HL-60 (cell line): ENCODE measurements around the gene DLEC1.

Experiments
- CTCF ChIP-seq: IDR thresholded peaks from one replicate; pipeline ENCODE4 v1.5.1; 2011; ENCODE audit warnings: low read length, control low read depth, inconsistent platforms; ENCODE audit not compliant: insufficient read depth
- GABPA ChIP-seq: IDR thresholded peaks from 2 replicates; pipeline ENCODE4 v1.6.1; 2012; ENCODE audit warnings: low read depth
- POLR2AphosphoS5 ChIP-seq: IDR thresholded peaks from 2 replicates; pipeline ENCODE4 v1.6.1; 2012; ENCODE audit warnings: low read depth
- SPI1 ChIP-seq: IDR thresholded peaks from 2 replicates; pipeline ENCODE4 v1.6.1; 2012; ENCODE audit warnings: low read depth, mild to moderate bottlenecking, borderline replicate concordance
- TF ChIP-seq, protein P1 (sequence below): IDR thresholded peaks from 2 replicates; pipeline ENCODE4 v1.6.1; 2012; ENCODE audit warnings: low read depth; ENCODE audit not compliant: insufficient replicate concordance

DNA sequence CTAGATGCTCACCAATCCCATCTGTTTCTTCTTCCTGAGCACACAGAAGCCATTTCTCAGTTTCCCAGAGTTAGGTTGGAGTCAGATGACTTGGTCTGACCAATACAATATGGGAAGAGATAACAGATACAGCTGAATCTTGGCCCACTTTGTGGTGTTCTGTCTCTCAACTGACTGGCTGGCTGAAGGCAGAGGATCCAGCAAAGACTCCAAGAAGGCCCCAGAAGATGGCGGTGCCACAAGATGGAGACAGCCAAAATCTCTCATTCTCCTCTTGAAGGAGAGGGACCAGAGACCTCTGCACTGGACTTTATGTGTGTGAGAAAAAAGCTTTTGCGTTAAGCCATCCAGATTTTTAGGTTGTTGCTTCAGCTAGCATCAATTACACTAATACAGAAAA is 118.1 kb downstream of the DLEC1 start:
- TF ChIP-seq POLR2AphosphoS5 (no peak), CTCF (no peak), GABPA (no peak), SPI1 (no peak)
- TF ChIP-seq, protein P1, sequence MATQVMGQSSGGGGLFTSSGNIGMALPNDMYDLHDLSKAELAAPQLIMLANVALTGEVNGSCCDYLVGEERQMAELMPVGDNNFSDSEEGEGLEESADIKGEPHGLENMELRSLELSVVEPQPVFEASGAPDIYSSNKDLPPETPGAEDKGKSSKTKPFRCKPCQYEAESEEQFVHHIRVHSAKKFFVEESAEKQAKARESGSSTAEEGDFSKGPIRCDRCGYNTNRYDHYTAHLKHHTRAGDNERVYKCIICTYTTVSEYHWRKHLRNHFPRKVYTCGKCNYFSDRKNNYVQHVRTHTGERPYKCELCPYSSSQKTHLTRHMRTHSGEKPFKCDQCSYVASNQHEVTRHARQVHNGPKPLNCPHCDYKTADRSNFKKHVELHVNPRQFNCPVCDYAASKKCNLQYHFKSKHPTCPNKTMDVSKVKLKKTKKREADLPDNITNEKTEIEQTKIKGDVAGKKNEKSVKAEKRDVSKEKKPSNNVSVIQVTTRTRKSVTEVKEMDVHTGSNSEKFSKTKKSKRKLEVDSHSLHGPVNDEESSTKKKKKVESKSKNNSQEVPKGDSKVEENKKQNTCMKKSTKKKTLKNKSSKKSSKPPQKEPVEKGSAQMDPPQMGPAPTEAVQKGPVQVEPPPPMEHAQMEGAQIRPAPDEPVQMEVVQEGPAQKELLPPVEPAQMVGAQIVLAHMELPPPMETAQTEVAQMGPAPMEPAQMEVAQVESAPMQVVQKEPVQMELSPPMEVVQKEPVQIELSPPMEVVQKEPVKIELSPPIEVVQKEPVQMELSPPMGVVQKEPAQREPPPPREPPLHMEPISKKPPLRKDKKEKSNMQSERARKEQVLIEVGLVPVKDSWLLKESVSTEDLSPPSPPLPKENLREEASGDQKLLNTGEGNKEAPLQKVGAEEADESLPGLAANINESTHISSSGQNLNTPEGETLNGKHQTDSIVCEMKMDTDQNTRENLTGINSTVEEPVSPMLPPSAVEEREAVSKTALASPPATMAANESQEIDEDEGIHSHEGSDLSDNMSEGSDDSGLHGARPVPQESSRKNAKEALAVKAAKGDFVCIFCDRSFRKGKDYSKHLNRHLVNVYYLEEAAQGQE = no peak
